Stimulated activated CD8-positive, alpha-beta memory T cell treated with anti-CD3 and anti-CD28 coated beads, Interleukin-2, amount 100 ng/mL, for 1 hour (primary cell): ENCODE measurements around the gene MAD1L1.
A peak's percentile ranks its signal among the peaks of the same experiment; 100 is the strongest.

Experiments
- DNase-seq, 2 donors: peaks; one replicate each; pipeline ENCODE4 v3.0.0-alpha.2; 2020; ENCODE audit warnings: low read depth in 2 of 2

The MAD1L1 gene

DNA sequence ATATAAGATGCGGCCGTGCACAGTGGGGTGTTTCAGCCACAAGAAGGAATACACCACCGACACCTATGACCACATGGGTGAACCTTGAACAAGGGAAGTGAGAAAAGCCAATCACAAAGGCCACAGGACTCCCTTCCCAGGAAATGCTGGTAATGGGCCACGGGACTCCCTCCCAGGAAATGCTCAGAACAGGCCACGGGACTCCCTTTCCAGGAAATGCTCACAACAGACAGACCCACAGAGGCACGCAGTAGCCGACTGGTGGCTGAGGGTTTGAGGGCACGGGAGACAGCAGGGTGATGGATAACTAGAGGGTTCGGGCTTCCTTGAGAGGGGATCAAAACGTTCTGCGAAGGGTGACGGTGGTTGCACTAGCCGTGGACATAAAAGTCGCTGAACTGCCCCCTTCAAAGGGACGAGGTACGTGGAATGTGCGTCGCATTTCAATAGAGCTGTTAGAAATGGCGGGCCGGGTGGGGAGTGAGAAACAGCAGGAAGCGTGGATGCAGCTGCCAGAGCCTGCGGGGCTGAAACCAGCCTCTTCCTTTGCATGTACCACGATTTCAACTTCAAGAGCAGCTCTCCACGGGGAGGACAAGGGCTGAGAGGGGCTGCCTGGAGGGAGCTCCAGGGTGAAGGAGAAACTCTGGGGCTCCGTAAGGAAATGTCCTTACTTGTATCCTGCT, 288.7 kb downstream of the MAD1L1 start:
- DNase-seq: no peak

DNA sequence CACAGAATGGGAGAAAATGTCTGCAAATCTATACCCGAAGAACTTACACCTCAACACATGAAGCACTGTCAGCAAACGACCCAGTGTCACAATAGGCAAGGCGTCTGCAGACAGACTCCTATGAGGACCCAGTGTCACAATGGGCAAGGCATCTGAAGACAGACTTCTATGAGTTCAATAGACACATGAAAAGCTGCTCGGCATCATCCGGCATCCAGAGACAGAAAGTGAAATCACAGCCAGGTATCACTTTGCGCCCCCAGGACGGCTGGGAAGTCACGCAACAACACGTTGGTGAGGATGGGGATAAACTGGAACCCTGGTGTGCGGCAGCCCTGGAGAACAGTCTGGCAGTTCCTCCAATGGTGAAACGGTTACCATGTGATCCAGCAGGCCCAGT, 289.4 kb downstream of the MAD1L1 start:
- DNase-seq: no peak

DNA sequence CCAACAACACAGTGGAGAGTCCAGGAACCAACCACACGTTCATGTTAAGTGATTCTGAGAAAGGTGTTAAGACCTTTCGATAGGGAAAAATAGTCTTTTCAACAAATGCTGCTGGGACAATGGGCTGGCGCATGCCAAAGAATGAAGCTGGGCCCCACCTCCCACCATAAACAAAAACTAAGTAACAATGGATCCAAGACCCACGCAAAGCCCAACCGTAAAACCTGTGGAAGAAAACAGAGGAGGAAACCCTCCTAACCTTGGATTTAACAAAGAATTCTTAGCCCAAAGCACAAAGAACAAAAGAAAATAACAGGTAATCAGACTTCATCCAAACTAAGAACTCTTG, 289.8 kb downstream of the MAD1L1 start:
- no peak for DNase-seq

DNA sequence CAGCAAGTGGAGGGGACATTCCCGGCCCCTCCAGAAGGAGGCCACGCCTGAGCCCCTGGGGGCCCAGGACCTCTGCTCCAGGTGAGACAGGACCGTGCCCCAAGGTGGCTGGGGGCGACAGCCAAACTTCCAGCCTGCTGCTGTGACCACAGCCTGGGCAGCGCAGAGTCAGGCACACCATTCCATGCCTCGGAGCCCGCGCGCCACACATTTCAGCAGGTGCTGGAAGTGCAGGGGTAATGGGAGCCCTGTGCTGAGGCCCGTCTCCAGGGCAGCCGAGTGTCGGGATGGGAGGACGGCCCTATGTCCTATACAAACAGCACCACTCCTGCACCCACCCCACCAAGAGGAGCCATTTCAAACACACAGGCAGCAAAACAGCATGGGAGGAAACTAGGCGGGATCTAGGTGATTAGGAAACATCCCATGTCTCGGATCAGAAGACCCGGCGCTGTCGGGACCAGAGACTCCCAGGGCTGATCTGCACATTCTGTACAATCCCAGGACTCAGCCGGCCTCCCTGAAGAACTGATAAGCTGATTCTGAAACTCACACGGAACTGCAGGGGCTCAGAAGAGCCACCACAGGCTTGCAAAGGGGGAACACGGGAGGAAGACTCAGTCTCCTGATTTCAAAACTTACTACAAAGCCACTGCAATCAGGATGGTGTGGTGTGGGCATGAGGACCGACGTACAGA, 290.4 kb downstream of the MAD1L1 start:
- no peak for DNase-seq

DNA sequence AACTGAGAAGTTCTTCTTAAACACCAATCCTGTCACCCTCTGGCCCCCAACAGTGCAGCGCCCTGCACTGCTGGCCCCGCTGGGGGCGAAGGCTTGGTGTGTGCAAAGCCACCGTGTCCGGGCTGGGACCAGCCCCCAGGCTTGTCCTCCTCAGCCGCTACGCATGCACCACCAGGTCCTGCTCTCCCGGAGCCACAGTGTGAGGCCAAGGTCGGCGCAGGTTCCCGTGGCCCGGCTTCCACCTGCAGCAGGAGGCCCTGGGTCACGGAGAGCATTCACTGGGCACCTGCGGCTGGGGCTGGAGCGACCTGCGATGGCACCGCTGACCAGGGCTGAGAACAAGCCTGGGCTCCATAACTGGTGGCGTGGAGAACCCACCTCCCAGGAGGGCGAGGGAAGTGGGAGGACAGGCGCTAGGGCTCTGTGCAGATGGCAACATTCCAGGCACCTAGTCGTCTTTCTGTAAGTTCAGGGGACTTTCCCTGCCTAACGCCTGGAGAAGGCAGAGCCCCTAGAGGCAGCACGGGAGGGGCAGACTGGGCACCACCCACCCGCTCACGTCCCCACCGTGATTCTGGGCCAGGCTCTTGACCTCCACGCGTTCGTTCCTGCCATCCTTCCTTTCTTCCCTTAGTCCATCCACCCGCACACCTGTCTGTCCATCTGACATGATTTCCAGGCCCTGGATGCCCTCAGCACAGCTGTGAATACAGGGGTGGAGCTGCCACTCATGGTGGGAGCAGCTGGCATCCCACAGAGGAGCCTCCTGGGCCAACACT, 291.1 kb downstream of the MAD1L1 start:
- DNase-seq: no peak

DNA sequence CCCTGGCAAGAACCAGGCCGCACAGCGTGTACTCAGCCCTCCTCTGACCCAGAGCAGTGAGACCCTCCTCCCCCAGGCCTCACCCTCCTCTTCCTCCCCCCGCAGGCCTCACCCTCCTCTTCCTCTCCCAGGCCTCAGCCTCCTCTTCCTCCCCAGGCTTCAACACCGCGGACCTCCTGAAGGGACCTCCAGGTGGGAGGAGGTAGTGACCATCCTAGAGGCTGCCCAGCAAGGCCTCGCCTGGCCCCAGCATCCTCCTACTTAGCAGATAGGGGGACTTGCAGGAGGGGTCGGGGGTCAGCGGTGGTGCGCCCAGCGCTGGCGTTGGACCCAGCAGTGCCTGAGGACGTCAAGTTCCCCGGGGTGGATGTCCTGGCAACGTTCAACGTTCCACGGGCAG, 291.9 kb downstream of the MAD1L1 start:
- no peak for DNase-seq

DNA sequence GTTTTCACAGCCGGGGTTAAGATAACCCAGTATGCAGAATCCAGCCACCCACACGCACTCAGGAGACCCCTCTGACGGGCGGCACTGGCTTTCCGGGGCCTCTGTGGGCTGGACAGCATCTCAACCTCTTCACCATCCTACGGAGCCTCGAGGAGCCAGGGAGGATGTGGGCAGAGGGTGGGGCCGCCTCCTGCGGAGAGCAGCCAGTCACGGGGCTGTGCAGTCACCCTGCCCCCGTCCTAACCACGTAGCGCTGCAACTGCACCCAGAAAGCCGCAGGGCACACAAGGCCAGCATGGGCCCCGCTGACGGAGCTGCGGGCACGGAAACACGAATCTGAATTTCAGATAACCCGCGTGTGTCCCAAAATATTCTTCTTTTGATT, 292.4 kb downstream of the MAD1L1 start:
- peak; percentile 74 to 77 for DNase-seq

DNA sequence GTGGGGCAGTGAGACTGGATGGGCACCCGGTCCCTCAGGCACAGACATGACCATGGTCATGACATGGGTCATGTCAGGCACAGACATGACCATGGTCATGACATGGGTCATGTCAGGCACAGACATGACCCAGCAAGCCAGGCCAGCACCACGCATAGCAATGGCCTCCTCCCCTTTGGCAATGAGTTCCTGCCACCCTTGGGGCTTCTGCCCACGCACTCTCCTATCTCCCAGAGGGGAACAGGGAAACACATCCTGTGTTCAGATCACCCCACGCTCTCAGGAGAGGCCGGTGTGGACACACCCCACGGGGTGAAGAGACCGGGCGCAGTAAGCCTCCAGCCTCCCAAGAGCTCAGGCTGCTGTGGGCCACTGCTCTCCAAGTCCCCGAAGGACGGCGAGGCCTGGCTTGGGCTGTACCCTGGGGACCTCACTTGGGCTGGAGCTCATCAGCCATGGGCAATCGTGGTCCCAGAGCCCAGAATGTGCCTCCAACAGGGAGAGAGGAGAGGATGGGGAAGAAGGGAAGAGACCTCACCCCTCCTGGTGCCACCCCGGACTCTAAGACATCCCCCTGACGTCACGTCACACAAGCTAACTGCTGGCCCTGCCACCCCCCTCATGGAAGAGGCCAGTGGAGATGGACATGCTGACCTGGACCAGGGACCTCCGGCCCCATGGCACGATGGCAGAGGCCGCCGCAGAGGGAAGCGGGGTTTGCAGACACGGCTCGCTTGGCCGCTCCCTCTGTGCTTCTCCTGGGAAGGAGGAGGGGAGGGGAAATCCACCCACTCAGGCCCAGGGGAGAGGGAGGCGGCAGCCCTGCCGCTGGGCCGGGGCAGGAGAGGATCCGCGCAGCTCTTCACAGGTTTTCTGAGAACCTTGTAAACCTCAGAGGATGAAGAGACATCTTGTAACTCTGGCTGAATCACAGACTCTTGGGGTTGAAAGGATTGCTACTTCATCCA, 293.0 kb downstream of the MAD1L1 start:
- no peak for DNase-seq

DNA sequence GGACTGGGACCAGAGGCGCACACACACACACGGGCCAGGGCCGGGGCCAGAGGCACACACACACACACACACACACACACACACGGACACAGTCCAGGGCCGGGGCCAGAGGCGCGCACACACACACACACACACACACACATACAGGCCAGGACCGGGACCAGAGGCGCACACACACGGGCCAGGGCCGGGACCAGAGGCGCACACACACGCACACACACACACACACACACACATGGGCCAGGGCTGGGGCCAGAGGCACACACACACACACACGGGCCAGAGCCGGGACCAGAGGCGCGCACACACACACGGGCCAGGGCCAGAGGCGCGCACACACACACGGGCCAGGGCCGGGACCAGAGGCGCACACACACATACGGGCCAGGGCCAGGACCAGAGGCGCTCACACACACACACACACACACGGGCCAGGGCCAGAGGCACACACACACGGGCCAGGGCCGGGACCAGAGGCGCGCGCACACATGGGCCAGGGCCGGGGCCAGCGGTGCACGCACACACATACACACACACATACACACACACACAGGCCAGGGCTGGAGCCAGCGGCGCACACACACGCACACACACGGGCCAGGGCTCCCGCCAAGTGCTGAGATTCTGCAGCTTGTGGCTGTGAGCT, 293.8 kb downstream of the MAD1L1 start:
- DNase-seq: no peak

DNA sequence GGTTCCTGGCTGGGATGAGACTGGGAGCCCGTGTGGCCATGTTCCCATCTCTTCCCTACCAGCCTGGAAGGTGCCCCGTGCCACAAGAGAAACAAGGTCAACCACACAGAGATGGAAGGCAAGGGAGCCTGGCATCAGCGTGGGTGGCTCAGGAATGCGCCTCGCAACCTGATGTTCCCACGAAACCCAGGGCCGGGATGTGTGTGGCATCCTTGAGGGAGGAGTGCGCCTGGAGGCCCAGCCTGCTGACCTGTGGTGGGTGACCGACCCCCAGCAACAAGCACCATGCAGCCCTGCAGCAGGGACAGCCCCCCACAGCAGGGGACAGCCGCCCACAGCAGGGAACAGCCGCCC, 295.5 kb downstream of the MAD1L1 start:
- no peak for DNase-seq

DNA sequence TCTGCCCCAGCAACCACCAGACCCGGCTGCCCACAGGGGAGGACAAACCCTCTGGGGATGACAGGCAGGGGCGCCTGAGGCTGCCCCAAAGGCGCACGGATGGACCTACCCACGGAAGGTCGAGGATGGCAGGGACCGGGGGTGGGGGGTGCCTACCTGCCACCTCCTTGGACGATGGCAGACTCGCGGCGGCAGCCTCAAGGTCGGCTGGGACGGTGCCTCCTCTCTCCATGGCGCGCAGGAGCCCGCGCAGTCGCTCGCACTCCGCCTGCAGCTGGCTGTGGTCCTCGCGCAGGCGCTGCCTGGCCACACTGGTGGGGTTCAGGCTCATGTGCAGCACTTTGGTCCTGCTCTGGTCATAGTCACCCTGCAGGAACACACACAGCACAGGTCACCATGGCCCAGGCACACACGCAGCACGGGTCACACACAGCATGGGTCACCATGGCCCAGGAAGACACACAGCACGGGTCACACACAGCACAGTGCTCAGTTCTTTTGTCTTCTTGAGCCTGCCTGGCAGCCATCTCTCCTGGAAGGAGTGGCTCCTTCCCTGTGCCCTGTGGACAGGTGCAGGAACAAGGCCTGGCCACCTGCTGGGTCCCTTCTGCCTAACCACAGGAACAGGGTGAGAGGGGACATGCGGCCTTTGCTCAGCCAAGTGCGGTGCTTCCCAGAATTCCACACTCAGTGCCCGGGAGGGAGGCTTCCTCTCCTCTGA, 296.1 kb downstream of the MAD1L1 start:
- no peak for DNase-seq

DNA sequence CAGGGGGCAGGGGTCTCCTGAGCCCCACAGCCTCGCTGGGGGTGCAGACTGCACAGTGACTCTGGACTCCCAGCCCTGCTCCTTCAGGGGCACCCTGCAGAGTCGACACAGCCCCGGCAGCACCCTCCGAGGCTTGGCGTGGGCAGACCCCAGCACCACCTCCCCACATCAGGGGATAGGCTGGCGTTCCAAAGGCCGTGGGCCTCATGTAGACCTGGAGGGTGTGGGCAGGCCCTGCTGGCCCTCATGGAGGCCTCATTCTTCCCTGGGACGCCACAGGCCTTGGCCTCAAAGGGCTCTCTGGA, 296.8 kb downstream of the MAD1L1 start:
- no peak for DNase-seq

DNA sequence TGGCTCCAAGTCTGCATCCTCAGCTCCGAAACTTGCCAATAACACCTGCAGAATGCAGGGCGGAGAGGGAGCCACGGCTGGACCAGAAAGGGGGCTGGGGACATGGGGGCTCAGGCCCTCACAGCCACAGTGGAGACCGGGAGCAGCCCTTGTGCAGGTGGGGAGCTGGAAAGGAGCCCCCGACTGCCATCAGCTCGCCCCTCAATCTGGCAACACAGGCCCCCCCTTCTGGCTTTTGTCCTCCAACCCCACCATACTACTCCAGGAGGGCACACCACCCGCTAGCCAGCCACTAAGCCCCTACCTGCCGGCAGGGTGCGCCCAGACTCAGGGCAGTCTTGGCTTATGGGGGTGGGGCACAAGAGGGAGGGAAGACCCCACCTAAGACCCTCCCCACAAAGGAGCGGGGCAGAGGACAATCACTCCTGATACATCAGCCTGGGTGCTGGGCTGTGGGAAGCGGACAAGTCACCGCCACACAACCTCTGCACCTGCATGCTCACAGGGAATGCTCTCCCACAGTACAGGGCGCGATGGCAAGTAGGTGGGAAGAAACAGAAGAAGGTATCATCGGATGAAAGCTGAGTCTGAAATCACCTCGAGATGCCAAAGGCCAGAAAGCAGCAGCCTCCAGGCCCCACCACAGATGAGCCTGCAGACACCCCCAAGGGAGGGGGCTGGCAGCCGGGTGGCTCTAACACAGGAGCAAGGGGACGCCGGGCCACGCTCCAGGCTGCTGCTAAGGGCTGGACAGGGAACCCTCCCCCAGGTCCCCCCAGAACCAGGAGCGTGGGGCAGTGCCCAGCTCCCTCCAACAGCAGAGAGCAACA, 297.4 kb downstream of the MAD1L1 start:
- DNase-seq: no peak

DNA sequence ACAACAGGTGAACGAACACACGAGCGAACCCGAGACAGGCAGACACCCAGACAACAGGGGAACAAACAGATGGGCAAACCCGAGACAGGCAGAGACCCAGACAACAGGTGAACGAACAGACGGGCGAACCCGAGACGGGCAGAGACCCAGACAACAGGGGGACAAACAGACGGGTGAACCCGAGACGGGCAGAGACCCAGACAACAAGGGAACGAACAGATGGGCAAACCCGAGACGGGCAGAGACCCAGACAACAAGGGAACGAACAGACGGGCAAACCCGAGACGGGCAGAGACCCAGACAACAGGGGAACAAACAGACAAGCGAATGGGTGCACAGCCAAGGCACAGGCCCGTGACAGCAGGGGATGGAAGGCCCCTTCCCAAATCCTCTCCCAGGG, 298.0 kb downstream of the MAD1L1 start:
- DNase-seq: no peak

DNA sequence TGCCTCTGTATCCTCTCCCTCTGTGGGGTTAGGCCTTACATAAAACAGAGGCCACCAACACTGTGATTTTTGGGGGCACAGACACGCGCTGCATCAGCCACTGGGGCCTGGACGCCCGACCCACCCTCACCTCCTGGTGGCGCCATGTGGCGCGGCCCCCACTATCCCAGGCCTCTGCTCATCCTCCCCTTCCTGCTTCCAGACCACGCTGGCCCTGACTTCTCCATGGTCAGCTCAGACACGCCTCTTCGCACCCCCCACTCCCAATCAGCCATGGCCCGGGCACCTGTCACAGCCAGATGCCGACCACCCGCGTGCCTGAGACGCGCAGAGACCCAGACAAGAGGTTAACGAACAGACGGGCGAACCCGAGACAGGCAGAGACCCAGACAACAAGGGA, 298.7 kb downstream of the MAD1L1 start:
- DNase-seq: no peak

DNA sequence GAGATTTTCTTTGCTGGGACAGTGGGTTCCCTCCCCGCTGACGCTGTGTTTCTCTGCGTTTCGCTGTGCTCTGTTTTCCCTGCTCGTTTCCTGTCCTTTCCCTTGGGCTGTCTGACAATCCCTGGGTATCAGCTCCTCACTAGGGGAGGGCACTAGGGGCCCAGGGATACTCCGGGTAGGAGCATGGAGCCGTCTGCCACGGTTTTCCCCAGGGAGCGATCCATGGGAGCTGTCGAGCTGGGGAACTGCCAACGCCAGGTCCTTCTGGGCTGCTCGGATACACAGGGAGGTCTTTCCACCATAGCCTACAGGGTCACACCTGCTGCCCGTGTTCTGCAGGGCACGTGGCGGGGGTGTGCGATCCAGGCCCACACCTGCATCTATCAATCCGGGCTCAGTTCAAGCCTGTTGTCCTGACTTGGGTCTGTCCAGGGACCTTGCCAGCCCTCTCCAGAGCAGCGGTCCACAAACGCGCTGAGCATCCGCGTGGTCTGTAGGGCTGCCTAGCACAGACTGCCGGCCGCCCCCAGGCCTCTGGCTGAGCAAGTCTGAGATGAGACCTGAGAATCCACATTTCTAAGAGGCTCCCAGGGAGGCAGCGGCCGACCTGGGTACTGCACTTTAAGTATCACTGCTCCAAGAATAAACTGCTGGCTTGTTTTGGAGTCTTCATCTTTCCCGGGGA, 299.5 kb downstream of the MAD1L1 start:
- DNase-seq: no peak

DNA sequence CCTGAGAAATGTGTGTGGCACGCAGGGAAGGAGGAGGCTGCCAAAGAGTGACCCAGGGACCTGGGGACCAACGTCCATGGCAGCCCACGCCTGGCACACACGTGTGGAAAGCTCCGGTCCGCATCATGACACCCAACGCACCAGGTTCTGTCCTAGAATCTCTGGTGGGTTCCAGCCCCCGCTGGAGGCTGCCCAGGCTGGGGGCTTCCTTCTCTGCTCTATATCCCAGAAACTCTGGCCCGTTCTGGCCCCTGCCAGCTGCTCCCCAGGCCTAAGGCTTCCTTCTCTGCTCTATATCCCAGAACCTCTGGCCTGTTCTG, 300.8 kb downstream of the MAD1L1 start:
- no peak for DNase-seq

DNA sequence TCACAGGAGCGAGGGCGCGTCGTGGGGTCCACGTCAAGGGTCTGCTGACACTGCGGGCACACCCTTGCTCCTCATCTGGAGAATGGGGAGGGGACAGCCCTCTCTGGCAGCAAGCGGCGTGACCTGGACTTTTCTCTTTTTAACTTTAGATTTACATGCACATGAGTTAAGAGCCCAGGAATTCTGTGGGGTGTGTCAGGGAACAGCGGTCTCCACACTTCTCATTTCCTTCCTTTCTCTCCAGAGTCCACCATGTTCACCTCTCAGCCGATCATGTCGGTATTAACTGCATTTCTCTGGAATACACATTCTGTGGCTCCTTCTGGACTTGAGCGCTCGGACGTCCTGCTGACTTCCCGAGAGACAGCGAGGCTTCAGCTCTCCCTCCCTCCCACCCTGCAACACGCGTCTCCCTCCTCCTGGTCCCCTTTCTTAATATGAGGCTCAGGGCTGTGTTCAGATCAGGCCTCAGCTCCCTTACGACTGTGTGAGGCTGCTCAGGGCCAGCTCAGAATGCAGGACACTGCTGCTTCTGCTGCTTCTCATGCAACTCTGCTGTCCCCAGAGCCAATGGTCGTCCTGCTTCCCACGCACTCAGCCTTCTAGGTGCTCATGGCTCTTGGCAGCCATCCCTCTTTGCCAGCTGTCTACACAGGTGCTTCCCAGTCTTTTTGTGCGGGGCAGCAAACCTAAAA, 301.3 kb downstream of the MAD1L1 start:
- DNase-seq: no peak
